ENCODE measurements around the gene SELENOK. TPM values are rescaled to one million over a fixed set of nuclear protein-coding genes. Genes with fewer than 3 reads are reported as not detected.
A peak's percentile ranks its signal among the peaks of the same experiment; 100 is the strongest.

The SELENOK gene
- total and polyA plus RNA-seq, 4 donors = 44.0 to 115 (median 78.6) TPM

- Histone ChIP-seq H3K36me3 (ENCODE audit: control insufficient read depth in 1 of 2, insufficient read depth in 2 of 2, low read length in 1 of 2) (no peaks in the 10 kb centered on the region), H3K4me3 (ENCODE audit: low read length in 2 of 2) (peak overlapping the region; percentile 16 to 52), H3K9me3 (ENCODE audit: control insufficient read depth, low read length) (no peaks in the 10 kb centered on the region), H3K27ac (ENCODE audit: low read depth in 1 of 2, low read length in 2 of 2) (peak overlapping the region; percentile 25 to 80), H3K27me3 (ENCODE audit: control insufficient read depth in 1 of 2, insufficient read depth in 2 of 2, low read length in 1 of 2) (no peaks in the 10 kb centered on the region), H3K4me1 (ENCODE audit: control insufficient read depth in 1 of 2, insufficient read depth in 2 of 2, low read length in 2 of 2) (peaks cover 0 to 9% of the 10 kb centered on the region in 2 donors)
- ATAC-seq (ENCODE audit: low FRiP score) = peak; percentile 19
- WGBS, 2 donors = 4 to 5% methylated on average over 21 of the region's 21 CpGs
- DNase-seq = no peak
- intact Hi-C loops (cut with DNase I) = loop anchor here in 1 of 2 donors (2.0 to 5.0 kb wide), 3 partner anchors 84 to 544 kb away; partner anchors contain the start of gene DCP1A
These were observed 758 bp downstream of the SELENOK start for GRCh38 chr3:53890726-53891475.

GRCh38 chr3:53888232-53888631 lies 3.4 kb downstream of the SELENOK start:
- Histone ChIP-seq H3K4me1 (ENCODE audit: control insufficient read depth in 1 of 2, insufficient read depth in 2 of 2, low read length in 2 of 2) (peaks cover 0 to 9% of the 10 kb centered on the region in 2 donors), H3K4me3 (ENCODE audit: low read length in 2 of 2) (no peak overlapping the region), H3K27me3 (ENCODE audit: control insufficient read depth in 1 of 2, insufficient read depth in 2 of 2, low read length in 1 of 2) (no peaks in the 10 kb centered on the region), H3K36me3 (ENCODE audit: control insufficient read depth in 1 of 2, insufficient read depth in 2 of 2, low read length in 1 of 2) (no peaks in the 10 kb centered on the region), H3K27ac (ENCODE audit: low read depth in 1 of 2, low read length in 2 of 2) (no peak overlapping the region), H3K9me3 (ENCODE audit: control insufficient read depth, low read length) (no peaks in the 10 kb centered on the region)
- DNase-seq = no peak
- intact Hi-C loops (cut with DNase I) = loop anchor here in 1 of 2 donors (10.0 kb wide), 1 partner anchor 543 kb away; the partner anchor contains the start of gene DCP1A
- no peak for ATAC-seq (ENCODE audit: low FRiP score)
- WGBS, 2 donors = 51 to 64% methylated on average over 1 of the region's 1 CpG

GRCh38 chr3:53887446-53887845 lies 4.2 kb downstream of the SELENOK start:
- no peaks in the 10 kb centered on the region for H3K27me3 ChIP-seq (ENCODE audit: control insufficient read depth in 1 of 2, insufficient read depth in 2 of 2, low read length in 1 of 2)
- peaks cover 0 to 9% of the 10 kb centered on the region in 2 donors for H3K4me1 ChIP-seq (ENCODE audit: control insufficient read depth in 1 of 2, insufficient read depth in 2 of 2, low read length in 2 of 2)
- intact Hi-C loops (cut with DNase I) = loop anchor here in 1 of 2 donors (10.0 kb wide), 1 partner anchor 543 kb away; the partner anchor contains the start of gene DCP1A
- H3K9me3 ChIP-seq (ENCODE audit: control insufficient read depth, low read length) = no peaks in the 10 kb centered on the region
- no peak for ATAC-seq (ENCODE audit: low FRiP score)
- no peak for DNase-seq
- no peaks in the 10 kb centered on the region for H3K36me3 ChIP-seq (ENCODE audit: control insufficient read depth in 1 of 2, insufficient read depth in 2 of 2, low read length in 1 of 2)
- H3K4me3 ChIP-seq (ENCODE audit: low read length in 2 of 2) = no peak overlapping the region
- no peak overlapping the region for H3K27ac ChIP-seq (ENCODE audit: low read depth in 1 of 2, low read length in 2 of 2)

- H3K4me1 ChIP-seq (ENCODE audit: control insufficient read depth in 1 of 2, insufficient read depth in 2 of 2, low read length in 2 of 2) = peaks cover 0 to 4% of the 10 kb centered on the region in 2 donors
These were observed 6.4 kb downstream of the SELENOK start for GRCh38 chr3:53885239-53885638.

GRCh38 chr3:53884623-53885022 lies 7.0 kb downstream of the SELENOK start:
- Histone ChIP-seq H3K36me3 (ENCODE audit: control insufficient read depth in 1 of 2, insufficient read depth in 2 of 2, low read length in 1 of 2) (no peaks in the 10 kb centered on the region), H3K27ac (ENCODE audit: low read depth in 1 of 2, low read length in 2 of 2) (no peak overlapping the region), H3K4me3 (ENCODE audit: low read length in 2 of 2) (no peak overlapping the region), H3K4me1 (ENCODE audit: control insufficient read depth in 1 of 2, insufficient read depth in 2 of 2, low read length in 2 of 2) (no peaks in the 10 kb centered on the region), H3K9me3 (ENCODE audit: control insufficient read depth, low read length) (no peaks in the 10 kb centered on the region), H3K27me3 (ENCODE audit: control insufficient read depth in 1 of 2, insufficient read depth in 2 of 2, low read length in 1 of 2) (no peaks in the 10 kb centered on the region)
- 93 to 95% methylated on average over 11 of the region's 11 CpGs for WGBS, 2 donors
- DNase-seq (no peak), ATAC-seq (ENCODE audit: low FRiP score) (no peak)
- intact Hi-C loops (cut with DNase I) = loop anchor here in 1 of 2 donors (10.0 kb wide), 1 partner anchor 540 kb away; the partner anchor contains the start of gene DCP1A

More at GRCh38 chr3:53885239-53885638, 6.4 kb downstream of the SELENOK start:
- 90 to 91% methylated on average over 3 of the region's 3 CpGs for WGBS, 2 donors
- DNase-seq = no peak
- H3K27me3 ChIP-seq (ENCODE audit: control insufficient read depth in 1 of 2, insufficient read depth in 2 of 2, low read length in 1 of 2) = no peaks in the 10 kb centered on the region
- intact Hi-C loops (cut with DNase I) = loop anchor here in 1 of 2 donors (10.0 kb wide), 1 partner anchor 540 kb away; the partner anchor contains the start of gene DCP1A
- H3K9me3 ChIP-seq (ENCODE audit: control insufficient read depth, low read length) = no peaks in the 10 kb centered on the region
- H3K4me3 ChIP-seq (ENCODE audit: low read length in 2 of 2) = no peak overlapping the region
- H3K27ac ChIP-seq (ENCODE audit: low read depth in 1 of 2, low read length in 2 of 2) = no peak overlapping the region
- no peaks in the 10 kb centered on the region for H3K36me3 ChIP-seq (ENCODE audit: control insufficient read depth in 1 of 2, insufficient read depth in 2 of 2, low read length in 1 of 2)
- ATAC-seq (ENCODE audit: low FRiP score) = no peak

- no peak for DNase-seq
- no peak overlapping the region for H3K4me3 ChIP-seq (ENCODE audit: low read length in 2 of 2)
- 85 to 87% methylated on average over 4 of the region's 4 CpGs for WGBS, 2 donors
- H3K9me3 ChIP-seq (ENCODE audit: control insufficient read depth, low read length) = no peaks in the 10 kb centered on the region
- no peaks in the 10 kb centered on the region for H3K4me1 ChIP-seq (ENCODE audit: control insufficient read depth in 1 of 2, insufficient read depth in 2 of 2, low read length in 2 of 2)
- no peak for ATAC-seq (ENCODE audit: low FRiP score)
- H3K36me3 ChIP-seq (ENCODE audit: control insufficient read depth in 1 of 2, insufficient read depth in 2 of 2, low read length in 1 of 2) = no peaks in the 10 kb centered on the region
- H3K27me3 ChIP-seq (ENCODE audit: control insufficient read depth in 1 of 2, insufficient read depth in 2 of 2, low read length in 1 of 2) = no peaks in the 10 kb centered on the region
- H3K27ac ChIP-seq (ENCODE audit: low read depth in 1 of 2, low read length in 2 of 2) = no peak overlapping the region
- intact Hi-C loops (cut with DNase I) = loop anchor here in 1 of 2 donors (10.0 kb wide), 1 partner anchor 538 kb away; the partner anchor contains the start of gene DCP1A
These were observed 8.7 kb downstream of the SELENOK start for GRCh38 chr3:53883008-53883407.

- 1% methylated on average over 62 to 65 of the region's 65 CpGs for WGBS, 2 donors
- intact Hi-C loops (cut with DNase I) = loop anchor here in 1 of 2 donors (10.0 kb wide), 1 partner anchor 537 kb away; the partner anchor contains the start of gene DCP1A
These were observed 9.7 kb downstream of the SELENOK start, which contains the start of gene ACTR8 for GRCh38 chr3:53881691-53882593. Gene ACTR8, minus strand, starts transcription at chr3:53882152. Its CDS starts 51 bp downstream, at chr3:53882101.

More at GRCh38 chr3:53881691-53882593, 9.7 kb downstream of the SELENOK start, which contains the start of gene ACTR8:
- peak within 1 kb of the TSS; percentile 67 to 95 for H3K4me3 ChIP-seq (ENCODE audit: low read length in 2 of 2)
- ATAC-seq (ENCODE audit: low FRiP score) (peak; percentile 99), DNase-seq (peak; percentile 90 to 95)
- peak within 1 kb of the TSS in 1 of 2 donors; percentile 77 for H3K27ac ChIP-seq (ENCODE audit: low read depth in 1 of 2, low read length in 2 of 2)
- no peaks in the 10 kb centered on the region for H3K9me3 ChIP-seq (ENCODE audit: control insufficient read depth, low read length)
- no peaks in the 10 kb centered on the region for H3K27me3 ChIP-seq (ENCODE audit: control insufficient read depth in 1 of 2, insufficient read depth in 2 of 2, low read length in 1 of 2)
- H3K4me1 ChIP-seq (ENCODE audit: control insufficient read depth in 1 of 2, insufficient read depth in 2 of 2, low read length in 2 of 2) = no peaks in the 10 kb centered on the region
- peaks cover 0 to 2% of the 10 kb centered on the region in 2 donors for H3K36me3 ChIP-seq (ENCODE audit: control insufficient read depth in 1 of 2, insufficient read depth in 2 of 2, low read length in 1 of 2)

All from aorta (tissue), 5 donors.